PFSK-1 (cell line): Measurements from ENCODE around the gene DDX24.

Experiments
- POLR2AphosphoS5 ChIP-seq: IDR thresholded peaks from 2 replicates; pipeline ENCODE4 v1.6.1; 2012; ENCODE audit warnings: low read depth, mild to moderate bottlenecking, control low read depth, low read length, moderate library complexity
- REST ChIP-seq, 2 experiments: IDR thresholded peaks; 2 replicates each; pipeline versions ENCODE4 v1.6.1 to v1.8.0; 2011 to 2012; ENCODE audit warnings: low read depth in 2 of 2, low read length in 2 of 2, control low read depth in 1 of 2, inconsistent platforms in 1 of 2, mild to moderate bottlenecking in 1 of 2, moderate library complexity in 1 of 2; ENCODE audit not compliant: insufficient read depth in 1 of 2
- SIN3A ChIP-seq: IDR thresholded peaks from 2 replicates; pipeline ENCODE4 v1.6.1; 2012; ENCODE audit warnings: mild to moderate bottlenecking, low read length, moderate library complexity, borderline replicate concordance; ENCODE audit not compliant: insufficient read depth
- TAF1 ChIP-seq: IDR thresholded peaks from 2 replicates; pipeline ENCODE4 v1.6.1; 2012; ENCODE audit warnings: low read length, control low read depth, borderline replicate concordance; ENCODE audit not compliant: insufficient read depth

- TF ChIP-seq SIN3A = no peak
- no peak for TF ChIP-seq POLR2AphosphoS5
- no peak for TF ChIP-seq REST (IDR thresholded peaks at IDR 0.05; ENCODE audit: insufficient read depth in 1 of 2, low read depth in 2 of 2, low read length in 2 of 2)
- no peak for TF ChIP-seq TAF1
Measured at GRCh38 chr14:94126419-94126677, 45.3 kb upstream of the DDX24 start.
